ENCODE data around the gene SNRPA.

- TF ChIP-seq CTCF (optimal IDR thresholded peaks at IDR 0.05 in 1 of 3, IDR thresholded peaks at IDR 0.05 in 1 of 3, conservative IDR thresholded peaks at IDR 0.05 in 1 of 3; ENCODE audit: extremely low read depth in 1 of 3, insufficient read depth in 2 of 3, low read length in 3 of 3) (no peak), EZH2 (IDR thresholded peaks at IDR 0.05; ENCODE audit: low read length) (no peak)
Observed at GRCh38 chr19:40797166-40797962, 46.4 kb downstream of the SNRPA start.

All from keratinocyte (primary cell).